HL-60 (cell line): ENCODE data around the gene GRAMD4.

Experiments
- DNase-seq, 2 experiments: peaks; one replicate each; pipeline ENCODE4 v3.0.0-alpha.2; 2010 to 2020; ENCODE audit warnings: low read depth in 1 of 2, low spot score in 1 of 2
- H3K27ac ChIP-seq: fragments of 250-450 bp; sonication (Bioruptor Pico); replicated peaks from 2 replicates; pipeline ENCODE4 v1.5.1; 2020; ENCODE audit warnings: mild to moderate bottlenecking, moderate library complexity
- H3K27me3 ChIP-seq: fragments of 250-450 bp; sonication (Bioruptor Pico); 2 replicates; pipeline ENCODE4 v1.5.1; 2021; ENCODE audit warnings: mild to moderate bottlenecking, moderate library complexity; ENCODE audit not compliant: insufficient read depth, poor library complexity, severe bottlenecking
- H3K4me3 ChIP-seq: replicated peaks from 2 replicates; pipeline ENCODE4 v1.5.1; 2011; ENCODE audit warnings: mild to moderate bottlenecking, control low read depth, low read length; ENCODE audit not compliant: insufficient read depth
- GABPA ChIP-seq: IDR thresholded peaks from 2 replicates; pipeline ENCODE4 v1.6.1; 2012; ENCODE audit warnings: low read depth
- POLR2AphosphoS5 ChIP-seq: IDR thresholded peaks from 2 replicates; pipeline ENCODE4 v1.6.1; 2012; ENCODE audit warnings: low read depth
- SPI1 ChIP-seq: IDR thresholded peaks from 2 replicates; pipeline ENCODE4 v1.6.1; 2012; ENCODE audit warnings: low read depth, mild to moderate bottlenecking, borderline replicate concordance
- TF ChIP-seq, protein P1 (sequence below): IDR thresholded peaks from 2 replicates; pipeline ENCODE4 v1.6.1; 2012; ENCODE audit warnings: low read depth; ENCODE audit not compliant: insufficient replicate concordance
- TF ChIP-seq, protein P2 (sequence below): IDR thresholded peaks from one replicate; pipeline ENCODE4 v1.5.1; 2011; ENCODE audit warnings: low read length, control low read depth, inconsistent platforms; ENCODE audit not compliant: insufficient read depth

Gene GRAMD4

DNA sequence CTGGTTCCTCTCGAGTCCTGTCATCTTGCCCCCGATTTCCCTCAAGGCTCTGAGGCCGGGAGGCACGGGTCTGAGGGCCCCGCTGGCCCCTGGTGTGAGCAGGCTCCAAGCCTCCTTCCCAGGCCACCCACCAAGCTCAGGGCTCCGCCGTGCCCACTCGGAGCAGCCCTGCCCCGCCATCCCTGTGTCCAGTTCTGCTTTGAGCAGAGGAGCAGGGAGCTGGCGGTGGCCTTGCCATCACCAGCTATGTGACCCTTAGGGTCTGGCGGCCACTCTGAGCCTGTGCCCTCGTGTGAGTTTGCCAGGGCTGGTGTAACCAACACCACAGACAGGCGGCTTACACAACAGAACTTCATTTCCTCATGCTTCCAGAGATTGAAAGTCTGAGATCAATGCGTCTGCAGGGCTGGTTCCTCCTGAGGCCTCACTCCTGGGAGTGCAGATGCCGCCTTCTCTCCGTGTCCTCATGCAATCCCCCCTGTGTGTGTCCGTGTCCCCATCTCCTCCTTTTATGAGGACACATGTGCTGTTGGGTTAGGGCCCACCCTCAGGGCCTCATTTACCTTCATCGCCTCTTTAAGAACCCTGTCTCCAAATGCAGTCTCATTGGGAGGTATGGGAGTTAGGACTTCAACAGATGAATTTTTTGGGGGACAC is 46.3 kb upstream of the GRAMD4 start:
- peak; percentile 46; the same call in 1 of the 2 replicates for TF ChIP-seq POLR2AphosphoS5
- TF ChIP-seq SPI1: 0 out of 2 replicates have a peak, but pooled peaks have one; percentile 19
- no peak for TF ChIP-seq GABPA
- DNase-seq: peak in 1 of 2 experiments; percentile 84

DNA sequence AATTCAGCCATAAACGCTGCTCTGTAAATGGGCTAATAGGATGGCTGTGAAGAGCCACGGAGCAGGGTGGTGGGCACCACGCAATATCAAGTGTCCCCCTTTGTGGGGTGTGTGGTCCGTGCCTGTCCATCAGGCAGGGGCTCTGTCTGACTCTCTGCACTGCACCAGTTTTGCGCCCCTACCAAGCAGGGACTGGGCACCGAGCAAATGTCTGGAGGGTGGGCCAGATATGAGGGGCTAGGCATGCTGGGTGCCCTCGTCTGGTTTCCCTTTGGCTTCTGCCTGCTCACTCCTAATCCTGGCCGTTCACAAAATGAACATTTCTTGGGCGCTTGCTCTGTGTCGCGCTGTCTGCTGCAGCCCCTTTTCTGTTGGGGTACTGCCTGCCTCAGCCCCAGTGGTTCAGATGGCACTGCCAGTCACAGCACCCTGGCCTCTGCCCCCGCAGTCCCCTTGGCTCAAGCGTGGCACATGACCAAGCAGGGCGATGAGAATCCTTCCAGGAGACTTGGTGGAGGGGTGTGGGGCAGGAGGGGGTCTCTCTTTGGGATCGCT is 45.7 kb upstream of the GRAMD4 start:
- TF ChIP-seq GABPA: no peak
- TF ChIP-seq, protein P1, sequence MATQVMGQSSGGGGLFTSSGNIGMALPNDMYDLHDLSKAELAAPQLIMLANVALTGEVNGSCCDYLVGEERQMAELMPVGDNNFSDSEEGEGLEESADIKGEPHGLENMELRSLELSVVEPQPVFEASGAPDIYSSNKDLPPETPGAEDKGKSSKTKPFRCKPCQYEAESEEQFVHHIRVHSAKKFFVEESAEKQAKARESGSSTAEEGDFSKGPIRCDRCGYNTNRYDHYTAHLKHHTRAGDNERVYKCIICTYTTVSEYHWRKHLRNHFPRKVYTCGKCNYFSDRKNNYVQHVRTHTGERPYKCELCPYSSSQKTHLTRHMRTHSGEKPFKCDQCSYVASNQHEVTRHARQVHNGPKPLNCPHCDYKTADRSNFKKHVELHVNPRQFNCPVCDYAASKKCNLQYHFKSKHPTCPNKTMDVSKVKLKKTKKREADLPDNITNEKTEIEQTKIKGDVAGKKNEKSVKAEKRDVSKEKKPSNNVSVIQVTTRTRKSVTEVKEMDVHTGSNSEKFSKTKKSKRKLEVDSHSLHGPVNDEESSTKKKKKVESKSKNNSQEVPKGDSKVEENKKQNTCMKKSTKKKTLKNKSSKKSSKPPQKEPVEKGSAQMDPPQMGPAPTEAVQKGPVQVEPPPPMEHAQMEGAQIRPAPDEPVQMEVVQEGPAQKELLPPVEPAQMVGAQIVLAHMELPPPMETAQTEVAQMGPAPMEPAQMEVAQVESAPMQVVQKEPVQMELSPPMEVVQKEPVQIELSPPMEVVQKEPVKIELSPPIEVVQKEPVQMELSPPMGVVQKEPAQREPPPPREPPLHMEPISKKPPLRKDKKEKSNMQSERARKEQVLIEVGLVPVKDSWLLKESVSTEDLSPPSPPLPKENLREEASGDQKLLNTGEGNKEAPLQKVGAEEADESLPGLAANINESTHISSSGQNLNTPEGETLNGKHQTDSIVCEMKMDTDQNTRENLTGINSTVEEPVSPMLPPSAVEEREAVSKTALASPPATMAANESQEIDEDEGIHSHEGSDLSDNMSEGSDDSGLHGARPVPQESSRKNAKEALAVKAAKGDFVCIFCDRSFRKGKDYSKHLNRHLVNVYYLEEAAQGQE: no peak
- TF ChIP-seq, protein P2, sequence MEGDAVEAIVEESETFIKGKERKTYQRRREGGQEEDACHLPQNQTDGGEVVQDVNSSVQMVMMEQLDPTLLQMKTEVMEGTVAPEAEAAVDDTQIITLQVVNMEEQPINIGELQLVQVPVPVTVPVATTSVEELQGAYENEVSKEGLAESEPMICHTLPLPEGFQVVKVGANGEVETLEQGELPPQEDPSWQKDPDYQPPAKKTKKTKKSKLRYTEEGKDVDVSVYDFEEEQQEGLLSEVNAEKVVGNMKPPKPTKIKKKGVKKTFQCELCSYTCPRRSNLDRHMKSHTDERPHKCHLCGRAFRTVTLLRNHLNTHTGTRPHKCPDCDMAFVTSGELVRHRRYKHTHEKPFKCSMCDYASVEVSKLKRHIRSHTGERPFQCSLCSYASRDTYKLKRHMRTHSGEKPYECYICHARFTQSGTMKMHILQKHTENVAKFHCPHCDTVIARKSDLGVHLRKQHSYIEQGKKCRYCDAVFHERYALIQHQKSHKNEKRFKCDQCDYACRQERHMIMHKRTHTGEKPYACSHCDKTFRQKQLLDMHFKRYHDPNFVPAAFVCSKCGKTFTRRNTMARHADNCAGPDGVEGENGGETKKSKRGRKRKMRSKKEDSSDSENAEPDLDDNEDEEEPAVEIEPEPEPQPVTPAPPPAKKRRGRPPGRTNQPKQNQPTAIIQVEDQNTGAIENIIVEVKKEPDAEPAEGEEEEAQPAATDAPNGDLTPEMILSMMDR: no peak
- TF ChIP-seq POLR2AphosphoS5: no peak
- TF ChIP-seq SPI1: no peak
- no peaks in the 10 kb centered on the region for H3K27me3 ChIP-seq
- peak overlapping the region; percentile 5; the same call in 1 of the 2 replicates for H3K27ac ChIP-seq
- no peak for DNase-seq
- H3K4me3 ChIP-seq: no peak overlapping the region

More for the DNA sequence above, 46.3 kb upstream of the GRAMD4 start:
- Histone ChIP-seq H3K4me3 (no peak overlapping the region), H3K27ac (peak overlapping the region; percentile 22), H3K27me3 (no peaks in the 10 kb centered on the region)

DNA sequence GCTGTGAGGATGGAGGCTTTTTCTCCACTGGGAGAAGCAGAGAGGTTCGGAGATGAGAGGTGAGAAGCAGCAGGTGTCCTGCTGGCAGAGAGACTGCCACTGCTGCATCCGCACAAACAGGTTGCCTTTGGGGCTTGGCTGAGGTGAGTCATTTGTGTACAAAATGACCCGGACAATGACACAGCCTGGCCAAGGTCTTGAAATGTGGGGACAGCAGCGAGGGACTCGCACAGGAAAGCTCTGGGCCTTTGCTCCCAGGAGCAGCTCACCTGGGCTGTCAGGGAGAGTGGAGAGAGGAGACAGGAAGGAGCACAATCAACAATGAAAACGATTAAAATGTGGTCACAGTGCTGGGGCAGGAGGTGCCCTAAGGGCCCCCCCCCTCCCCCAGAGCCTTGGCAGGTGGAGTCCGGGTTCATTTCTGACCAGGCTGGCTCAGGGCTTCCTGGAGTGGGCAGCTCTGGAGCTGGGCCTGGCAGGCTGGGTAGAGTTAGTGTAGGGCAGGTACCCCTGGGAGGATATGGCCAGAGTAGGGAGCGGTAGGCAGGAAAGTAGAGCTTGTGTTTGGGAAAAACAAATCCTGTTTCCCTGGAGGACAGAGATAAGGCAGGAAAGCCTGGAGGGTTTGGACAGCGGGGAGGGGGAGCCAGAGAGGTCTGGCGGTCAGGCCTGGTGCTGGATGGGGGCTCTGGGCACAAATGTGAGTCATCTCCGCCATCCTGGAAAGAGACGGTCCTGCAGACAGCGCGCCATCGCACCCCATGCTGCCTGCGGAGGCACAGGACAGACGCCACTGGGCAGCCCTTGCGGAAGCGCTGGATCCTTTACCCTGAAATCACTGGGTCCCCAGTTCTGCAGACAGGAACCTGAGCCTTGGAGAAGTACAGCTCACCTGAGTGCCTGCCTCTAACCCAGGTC is 44.9 kb upstream of the GRAMD4 start:
- no peaks in the 10 kb centered on the region for H3K27me3 ChIP-seq
- H3K4me3 ChIP-seq: no peak overlapping the region
- TF ChIP-seq, protein P1: no peak
- TF ChIP-seq, protein P2: no peak
- no peak for TF ChIP-seq SPI1
- no peak for TF ChIP-seq POLR2AphosphoS5
- TF ChIP-seq GABPA: no peak
- DNase-seq: no peak
- H3K27ac ChIP-seq: no peak overlapping the region
